ENCODE data around the gene CAMTA1. TPM values are rescaled to one million over a fixed set of nuclear protein-coding genes. Genes with fewer than 3 reads are reported as not detected.

CAMTA1 gene
- total and polyA plus RNA-seq, 9 of the 15 experiments (the other 6 are each of a cell fraction or from before 2014, with no cell fraction given), result 43.9 to 161 (median 65.9) TPM

DNA sequence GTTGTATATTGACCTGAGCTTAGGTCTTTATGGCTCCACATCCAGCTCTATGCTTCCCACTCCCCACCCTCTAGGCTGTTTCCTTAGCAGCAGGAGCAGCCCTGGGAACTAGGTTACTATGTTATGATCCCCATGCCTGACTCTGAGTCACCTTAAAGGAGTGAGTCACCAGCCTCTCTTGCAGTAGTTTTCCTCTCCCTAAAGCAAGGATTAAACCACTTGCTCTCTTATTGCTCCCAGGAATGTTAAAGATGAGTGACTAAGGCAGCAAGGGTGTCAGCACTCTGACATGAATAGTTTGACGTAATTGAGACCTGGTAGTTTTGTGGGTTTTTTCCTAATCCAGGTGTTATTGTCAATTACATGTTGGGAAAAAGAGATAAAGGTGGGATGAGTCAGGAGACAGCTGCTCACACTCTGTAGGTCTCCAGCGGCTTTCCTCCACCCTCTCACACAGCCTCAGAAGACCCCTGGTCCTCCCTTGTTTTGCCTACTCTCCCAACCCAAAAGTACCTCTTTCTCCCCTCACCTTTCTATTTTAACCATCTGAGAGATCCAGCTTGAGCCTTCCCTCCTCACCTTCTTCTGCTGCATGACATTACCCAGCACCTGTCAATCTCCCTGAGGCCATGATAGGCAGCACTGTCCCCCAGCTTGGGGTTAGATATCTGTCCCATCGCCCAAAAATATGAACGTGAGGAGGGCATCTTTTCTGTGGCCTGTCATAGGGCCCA is 616.7 kb downstream of the CAMTA1 start:
- no peak for FAIRE-seq

More for the DNA sequence above, 616.7 kb downstream of the CAMTA1 start:
- Histone ChIP-seq H3K36me3 (ENCODE audit: control insufficient read depth, insufficient read depth, low read length) (no peaks in the 10 kb centered on the region), H4K20me1 (replicated peaks; ENCODE audit: control insufficient read depth, insufficient read depth, low read length) (no peaks in the 10 kb centered on the region; the same call in 1 of the 2 replicates), H3K9me1 (ENCODE audit: control insufficient read depth, insufficient read depth, low read length) (no peaks in the 10 kb centered on the region), H3K9me3 (replicated peaks; ENCODE audit: control insufficient read depth, insufficient read depth, low read depth, low read length) (no peaks in the 10 kb centered on the region), H3K27ac (ENCODE audit: extremely low read depth, low read depth, low read length) (no peak overlapping the region), H3K4me3 (no peak overlapping the region), H3K9ac (ENCODE audit: insufficient read depth in 1 of 2, low read depth in 2 of 2, low read length in 2 of 2) (no peak overlapping the region), H3K79me2 (ENCODE audit: control insufficient read depth, insufficient read depth, low read length) (no peaks in the 10 kb centered on the region), H2AFZ (ENCODE audit: low read depth, low read length) (no peak overlapping the region), H3K4me2 (ENCODE audit: insufficient read depth, low read length) (no peak overlapping the region), H3K4me1 (replicated peaks in 1 of 2; ENCODE audit: control insufficient read depth in 2 of 2, insufficient read depth in 2 of 2, low read length in 2 of 2) (no peaks in the 10 kb centered on the region), H3K27me3 (ENCODE audit: control insufficient read depth in 2 of 2, insufficient read depth in 2 of 2, low read length in 2 of 2) (peaks cover 6 to 23% of the 10 kb centered on the region in 2 experiments; a peak in 3 of 5 replicates)
- no peak for ATAC-seq
- 0% methylated on average over 4 of the region's 4 CpGs for WGBS (ENCODE audit: insufficient coverage, low coverage, missing lambda C conversion rate)
- TF ChIP-seq JUND (IDR thresholded peaks at IDR 0.05; ENCODE audit: borderline replicate concordance, low read depth, low read length) (peak; percentile 52; the same call in 1 of the 2 replicates), JUND (tag; IDR thresholded peaks at IDR 0.05; ENCODE audit: borderline replicate concordance, low read depth, low read length) (no peak), ZNF431 (CRISPR knock-in tag; IDR thresholded peaks at IDR 0.05) (no peak), ZSCAN32 (CRISPR knock-in tag; IDR thresholded peaks at IDR 0.05) (no peak), CREBBP (IDR thresholded peaks at IDR 0.05; ENCODE audit: low read depth, low read length) (no peak), ZNF77 (CRISPR knock-in tag; IDR thresholded peaks at IDR 0.05) (no peak), FOSL1 (tag; conservative IDR thresholded peaks at IDR 0.05) (peak; percentile 86), RBM17 (IDR thresholded peaks at IDR 0.05; ENCODE audit: borderline replicate concordance, low read depth, low read length) (no peak), PHB2 (IDR thresholded peaks at IDR 0.05; ENCODE audit: low read depth) (no peak), JUN (IDR thresholded peaks at IDR 0.05; ENCODE audit: borderline replicate concordance, low read depth, low read length) (peak; percentile 73), JUN (CRISPR knock-in tag; IDR thresholded peaks at IDR 0.05; ENCODE audit: borderline replicate concordance) (no peak), CREM (IDR thresholded peaks at IDR 0.05; ENCODE audit: low read depth) (0 out of 2 replicates have a peak, but pooled peaks have one; percentile 22), MTF1 (CRISPR knock-in tag; IDR thresholded peaks at IDR 0.05; ENCODE audit: borderline replicate concordance) (no peak), MEF2D (tag; conservative IDR thresholded peaks at IDR 0.05; ENCODE audit: low read depth) (no peak), RFX1 (IDR thresholded peaks at IDR 0.05) (peak; percentile 34)
- TF ChIP-seq, protein P1, sequence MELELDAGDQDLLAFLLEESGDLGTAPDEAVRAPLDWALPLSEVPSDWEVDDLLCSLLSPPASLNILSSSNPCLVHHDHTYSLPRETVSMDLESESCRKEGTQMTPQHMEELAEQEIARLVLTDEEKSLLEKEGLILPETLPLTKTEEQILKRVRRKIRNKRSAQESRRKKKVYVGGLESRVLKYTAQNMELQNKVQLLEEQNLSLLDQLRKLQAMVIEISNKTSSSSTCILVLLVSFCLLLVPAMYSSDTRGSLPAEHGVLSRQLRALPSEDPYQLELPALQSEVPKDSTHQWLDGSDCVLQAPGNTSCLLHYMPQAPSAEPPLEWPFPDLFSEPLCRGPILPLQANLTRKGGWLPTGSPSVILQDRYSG (tag; conservative IDR thresholded peaks at IDR 0.05; ENCODE audit: low read depth), result no peak
- TF ChIP-seq, protein P2, sequence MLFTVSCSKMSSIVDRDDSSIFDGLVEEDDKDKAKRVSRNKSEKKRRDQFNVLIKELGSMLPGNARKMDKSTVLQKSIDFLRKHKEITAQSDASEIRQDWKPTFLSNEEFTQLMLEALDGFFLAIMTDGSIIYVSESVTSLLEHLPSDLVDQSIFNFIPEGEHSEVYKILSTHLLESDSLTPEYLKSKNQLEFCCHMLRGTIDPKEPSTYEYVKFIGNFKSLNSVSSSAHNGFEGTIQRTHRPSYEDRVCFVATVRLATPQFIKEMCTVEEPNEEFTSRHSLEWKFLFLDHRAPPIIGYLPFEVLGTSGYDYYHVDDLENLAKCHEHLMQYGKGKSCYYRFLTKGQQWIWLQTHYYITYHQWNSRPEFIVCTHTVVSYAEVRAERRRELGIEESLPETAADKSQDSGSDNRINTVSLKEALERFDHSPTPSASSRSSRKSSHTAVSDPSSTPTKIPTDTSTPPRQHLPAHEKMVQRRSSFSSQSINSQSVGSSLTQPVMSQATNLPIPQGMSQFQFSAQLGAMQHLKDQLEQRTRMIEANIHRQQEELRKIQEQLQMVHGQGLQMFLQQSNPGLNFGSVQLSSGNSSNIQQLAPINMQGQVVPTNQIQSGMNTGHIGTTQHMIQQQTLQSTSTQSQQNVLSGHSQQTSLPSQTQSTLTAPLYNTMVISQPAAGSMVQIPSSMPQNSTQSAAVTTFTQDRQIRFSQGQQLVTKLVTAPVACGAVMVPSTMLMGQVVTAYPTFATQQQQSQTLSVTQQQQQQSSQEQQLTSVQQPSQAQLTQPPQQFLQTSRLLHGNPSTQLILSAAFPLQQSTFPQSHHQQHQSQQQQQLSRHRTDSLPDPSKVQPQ (CRISPR knock-in tag; IDR thresholded peaks at IDR 0.05; ENCODE audit: borderline replicate concordance), result no peak
- TF ChIP-seq, protein P3, sequence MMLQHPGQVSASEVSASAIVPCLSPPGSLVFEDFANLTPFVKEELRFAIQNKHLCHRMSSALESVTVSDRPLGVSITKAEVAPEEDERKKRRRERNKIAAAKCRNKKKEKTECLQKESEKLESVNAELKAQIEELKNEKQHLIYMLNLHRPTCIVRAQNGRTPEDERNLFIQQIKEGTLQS (IDR thresholded peaks at IDR 0.05), result peak; percentile 83
- TF ChIP-seq, protein P3 (CRISPR knock-in tag; conservative IDR thresholded peaks at IDR 0.05), result no peak
- peak in 1 of 4 experiments; percentile 7 for DNase-seq (ENCODE audit: extremely low read depth in 1 of 4, low spot score in 3 of 4)
- POLR2A ChIA-PET, result interaction anchor here (0.6 kb wide), 1 partner anchor 573 kb away, joined by 3 read pairs; no protein-coding TSS in a partner anchor
- intact Hi-C loops (cut with micrococcal nuclease) (no loop called here), in situ Hi-C loops (cut with MboI) (no loop called here)
- CTCF ChIA-PET (ENCODE audit: low intra/inter-chr PET ratio), result no interaction called here
- BruUV-seq (replicated peaks), result no TSS peak
